Astrocyte (in vitro differentiated cells and primary cell): Measurements from ENCODE around the gene SLC18A3. TPM values are rescaled to one million over a fixed set of nuclear protein-coding genes. Genes with fewer than 3 reads are reported as not detected.

Source experiments
- DNase-seq: peaks from one replicate; pipeline ENCODE4 v3.0.0-alpha.2; 2010; ENCODE audit warnings: low read depth
- FAIRE-seq: peaks from 2 replicates; lab custom pipeline; 2011; peaks lifted over from hg19 to GRCh38; lab: Jason Lieb, UNC
- H2AFZ ChIP-seq: 2 replicates; pipeline ENCODE4 v1.6.0; 2012; ENCODE audit warnings: low read depth, low read length, inconsistent platforms
- H3K27ac ChIP-seq: 2 replicates; pipeline ENCODE4 v1.5.1; 2011; ENCODE audit warnings: low read depth, low read length, inconsistent platforms
- H3K27me3 ChIP-seq: 2 replicates; pipeline ENCODE4 v1.6.0; 2011; ENCODE audit warnings: low read length, inconsistent platforms; ENCODE audit not compliant: insufficient read depth
- H3K36me3 ChIP-seq: 2 replicates; pipeline ENCODE4 v1.5.1; 2011; ENCODE audit warnings: low read length, inconsistent platforms; ENCODE audit not compliant: insufficient read depth
- H3K4me1 ChIP-seq: 2 replicates; pipeline ENCODE4 v1.5.1; 2011; ENCODE audit warnings: low read length, inconsistent platforms; ENCODE audit not compliant: insufficient read depth
- H3K4me2 ChIP-seq: 2 replicates; pipeline ENCODE4 v1.6.0; 2012; ENCODE audit warnings: low read length, inconsistent platforms
- H3K4me3 ChIP-seq: 2 replicates; pipeline ENCODE4 v1.5.1; 2011; ENCODE audit warnings: low read depth, mild to moderate bottlenecking, low read length, inconsistent platforms; ENCODE audit not compliant: insufficient read depth
- H3K79me2 ChIP-seq: 2 replicates; pipeline ENCODE4 v1.6.0; 2012; ENCODE audit warnings: mild to moderate bottlenecking, low read length, inconsistent platforms; ENCODE audit not compliant: insufficient read depth
- H3K9ac ChIP-seq: 2 replicates; pipeline ENCODE4 v1.6.0; 2012; ENCODE audit warnings: mild to moderate bottlenecking, low read length, inconsistent platforms
- H3K9me3 ChIP-seq: 2 replicates; pipeline ENCODE4 v1.5.1; 2012; ENCODE audit warnings: low read depth, mild to moderate bottlenecking, low read length, inconsistent platforms; ENCODE audit not compliant: insufficient read depth
- H4K20me1 ChIP-seq: 2 replicates; pipeline ENCODE4 v1.6.0; 2012; ENCODE audit warnings: low read length, inconsistent platforms; ENCODE audit not compliant: insufficient read depth
- H3K27ac Mint-ChIP-seq: one replicate; pipeline ENCODE4 v1.8.0; 2021; ENCODE audit warnings: mild to moderate bottlenecking, mixed read lengths; ENCODE audit not compliant: unreplicated experiment
- H3K27me3 Mint-ChIP-seq: one replicate; pipeline ENCODE4 v1.8.0; 2021; ENCODE audit warnings: low read depth, mixed read lengths; ENCODE audit not compliant: unreplicated experiment
- H3K36me3 Mint-ChIP-seq: one replicate; pipeline ENCODE4 v1.8.0; 2021; ENCODE audit warnings: low read depth, mixed read lengths; ENCODE audit not compliant: unreplicated experiment
- H3K4me1 Mint-ChIP-seq: one replicate; pipeline ENCODE4 v1.8.0; 2021; ENCODE audit warnings: low read depth, mixed read lengths; ENCODE audit not compliant: unreplicated experiment
- H3K4me3 Mint-ChIP-seq: one replicate; pipeline ENCODE4 v1.8.0; 2021; ENCODE audit warnings: mild to moderate bottlenecking, moderate library complexity, mixed read lengths; ENCODE audit not compliant: unreplicated experiment
- H3K9me3 Mint-ChIP-seq: one replicate; pipeline ENCODE4 v1.8.0; 2021; ENCODE audit warnings: mild to moderate bottlenecking, mixed read lengths; ENCODE audit not compliant: unreplicated experiment
- CTCF ChIP-seq: IDR thresholded peaks from 2 replicates; pipeline ENCODE4 v1.5.1; 2011; ENCODE audit warnings: low read depth, mild to moderate bottlenecking, inconsistent platforms, low read length, moderate library complexity; ENCODE audit not compliant: insufficient read depth
- EZH2 ChIP-seq: IDR thresholded peaks from 2 replicates; pipeline ENCODE4 v1.6.1; 2012; ENCODE audit warnings: mild to moderate bottlenecking, low read length, inconsistent platforms; ENCODE audit not compliant: insufficient read depth
- total RNA-seq: library from RNA; stranded (reverse); gene quantifications from 2 replicates; pipeline ENCODE4 v1.2.1, GENCODE V29; 2021

Gene SLC18A3
- total RNA-seq, 1 donor from 2014 or later: 4.6 TPM

- Histone ChIP-seq H3K79me2 (no peaks in the 10 kb centered on the region), H3K27ac (no peak overlapping the region), H4K20me1 (no peaks in the 10 kb centered on the region), H2AFZ (no peak overlapping the region), H3K9ac (no peak overlapping the region), H3K9me3 (no peaks in the 10 kb centered on the region), H3K4me2 (peak overlapping the region; percentile 29), H3K4me3 (no peak overlapping the region), H3K27me3 (no peaks in the 10 kb centered on the region), H3K36me3 (no peaks in the 10 kb centered on the region), H3K4me1 (peaks cover 4% of the 10 kb centered on the region)
- peaks cover 15% of the 10 kb centered on the region for H3K9me3 Mint-ChIP-seq
- no peak overlapping the region for H3K27ac Mint-ChIP-seq
- peaks cover 11% of the 10 kb centered on the region for H3K27me3 Mint-ChIP-seq
- TF ChIP-seq EZH2: no peak
- TF ChIP-seq CTCF: no peak
- peak; percentile 93 for DNase-seq
- FAIRE-seq: no peak
- no peak overlapping the region for H3K4me3 Mint-ChIP-seq
- H3K36me3 Mint-ChIP-seq: no peaks in the 10 kb centered on the region
- H3K4me1 Mint-ChIP-seq: peaks cover 26% of the 10 kb centered on the region
Observed at GRCh38 chr10:49569031-49569631, 41.0 kb upstream of the SLC18A3 start.

DNA sequence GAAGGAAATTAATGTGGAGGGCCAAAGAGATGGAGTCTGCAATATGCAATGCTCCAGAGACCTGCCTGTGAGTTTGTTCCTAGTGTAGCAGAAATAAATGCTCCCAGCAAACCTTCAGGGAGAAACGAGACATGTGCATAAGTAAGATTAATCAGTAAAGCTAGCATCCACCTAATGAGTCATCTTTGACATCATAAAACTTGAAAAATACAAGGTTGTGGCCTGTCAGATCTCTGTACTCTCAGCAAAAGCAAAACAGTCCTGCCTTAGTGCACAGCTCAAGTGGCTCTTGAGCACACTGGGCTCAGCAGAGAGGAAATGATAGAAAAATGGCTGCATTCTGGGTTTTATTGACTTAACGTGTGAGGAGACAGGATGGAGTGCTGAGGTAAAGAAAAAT, 38.7 kb upstream of the SLC18A3 start:
- Mint-ChIP-seq H3K4me1 (peaks cover 21% of the 10 kb centered on the region), H3K36me3 (no peaks in the 10 kb centered on the region), H3K27ac (no peak overlapping the region), H3K4me3 (no peak overlapping the region), H3K27me3 (peaks cover 13% of the 10 kb centered on the region), H3K9me3 (peaks cover 15% of the 10 kb centered on the region)
- Histone ChIP-seq H2AFZ (no peak overlapping the region), H3K27ac (no peak overlapping the region), H4K20me1 (no peaks in the 10 kb centered on the region), H3K79me2 (no peaks in the 10 kb centered on the region), H3K4me2 (no peak overlapping the region), H3K9me3 (no peaks in the 10 kb centered on the region), H3K4me1 (peaks cover 4% of the 10 kb centered on the region), H3K4me3 (no peak overlapping the region), H3K9ac (no peak overlapping the region), H3K36me3 (no peaks in the 10 kb centered on the region), H3K27me3 (no peaks in the 10 kb centered on the region)
- DNase-seq: peak; percentile 67
- TF ChIP-seq CTCF: no peak
- TF ChIP-seq EZH2: no peak
- no peak for FAIRE-seq

DNA sequence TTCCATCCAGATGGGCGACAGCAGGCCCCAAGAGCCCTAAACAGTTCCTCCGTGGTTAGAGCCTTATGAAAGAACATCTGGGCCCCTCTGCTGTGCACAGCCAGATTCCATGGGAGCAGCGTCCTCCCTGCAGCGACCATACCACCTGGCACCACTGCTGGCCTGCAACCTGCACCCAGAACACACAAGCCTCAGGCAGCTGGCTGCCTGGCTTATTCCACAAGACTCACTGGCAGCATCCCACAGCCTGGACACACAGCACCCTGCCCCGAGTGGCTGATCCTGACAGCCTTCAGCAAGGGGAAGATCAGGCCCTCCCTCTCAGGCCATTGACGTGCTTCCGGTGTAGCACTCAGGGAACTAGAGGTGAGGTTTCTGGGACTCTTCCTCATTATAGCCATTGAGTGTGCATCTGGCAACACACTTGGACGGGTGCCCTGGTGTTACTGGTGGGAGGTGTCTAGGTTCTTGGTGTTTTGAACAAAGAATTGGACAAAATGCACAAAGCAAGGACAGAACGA, 37.5 kb upstream of the SLC18A3 start:
- peaks cover 4% of the 10 kb centered on the region for H3K4me1 ChIP-seq
- H3K4me3 ChIP-seq: no peak overlapping the region
- H3K79me2 ChIP-seq: no peaks in the 10 kb centered on the region
- Mint-ChIP-seq H3K27ac (no peak overlapping the region), H3K36me3 (no peaks in the 10 kb centered on the region), H3K4me1 (peaks cover 21% of the 10 kb centered on the region), H3K9me3 (peaks cover 10% of the 10 kb centered on the region), H3K4me3 (no peak overlapping the region), H3K27me3 (peaks cover 17% of the 10 kb centered on the region)
- no peaks in the 10 kb centered on the region for H3K9me3 ChIP-seq
- DNase-seq (no peak), FAIRE-seq (no peak)
- H3K9ac ChIP-seq: no peak overlapping the region
- no peak overlapping the region for H3K27ac ChIP-seq
- TF ChIP-seq CTCF (no peak), EZH2 (no peak)
- H3K4me2 ChIP-seq: no peak overlapping the region
- no peaks in the 10 kb centered on the region for H3K36me3 ChIP-seq
- H2AFZ ChIP-seq: no peak overlapping the region
- no peaks in the 10 kb centered on the region for H4K20me1 ChIP-seq
- H3K27me3 ChIP-seq: no peaks in the 10 kb centered on the region
